ENCODE measurements around the gene CCDC141. TPM values are rescaled to one million over a fixed set of nuclear protein-coding genes. Genes with fewer than 3 reads are reported as not detected.
"Not testable (repeated sequence)": the region's sequence is repeated elsewhere in the genome, so short reads cannot be mapped to it uniquely, and the experiment has no call there.

CCDC141 gene
- total RNA-seq, 4 donors from 2014 or later = 1.7 to 7.7 (median 3.9) TPM

- H3K4me1 ChIP-seq = no peaks in the 10 kb centered on the region
- no peaks in the 10 kb centered on the region for H3K9me3 ChIP-seq
- no peak overlapping the region for H3K4me3 ChIP-seq
- no peak for TF ChIP-seq POLR2A (IDR thresholded peaks at IDR 0.05)
- TF ChIP-seq, protein P1, sequence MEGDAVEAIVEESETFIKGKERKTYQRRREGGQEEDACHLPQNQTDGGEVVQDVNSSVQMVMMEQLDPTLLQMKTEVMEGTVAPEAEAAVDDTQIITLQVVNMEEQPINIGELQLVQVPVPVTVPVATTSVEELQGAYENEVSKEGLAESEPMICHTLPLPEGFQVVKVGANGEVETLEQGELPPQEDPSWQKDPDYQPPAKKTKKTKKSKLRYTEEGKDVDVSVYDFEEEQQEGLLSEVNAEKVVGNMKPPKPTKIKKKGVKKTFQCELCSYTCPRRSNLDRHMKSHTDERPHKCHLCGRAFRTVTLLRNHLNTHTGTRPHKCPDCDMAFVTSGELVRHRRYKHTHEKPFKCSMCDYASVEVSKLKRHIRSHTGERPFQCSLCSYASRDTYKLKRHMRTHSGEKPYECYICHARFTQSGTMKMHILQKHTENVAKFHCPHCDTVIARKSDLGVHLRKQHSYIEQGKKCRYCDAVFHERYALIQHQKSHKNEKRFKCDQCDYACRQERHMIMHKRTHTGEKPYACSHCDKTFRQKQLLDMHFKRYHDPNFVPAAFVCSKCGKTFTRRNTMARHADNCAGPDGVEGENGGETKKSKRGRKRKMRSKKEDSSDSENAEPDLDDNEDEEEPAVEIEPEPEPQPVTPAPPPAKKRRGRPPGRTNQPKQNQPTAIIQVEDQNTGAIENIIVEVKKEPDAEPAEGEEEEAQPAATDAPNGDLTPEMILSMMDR (IDR thresholded peaks at IDR 0.05) = no peak
- no peak for TF ChIP-seq EP300 (IDR thresholded peaks at IDR 0.05)
- H3K27me3 ChIP-seq = no peaks in the 10 kb centered on the region
- WGBS, 2 donors = 97 to 100% methylated on average over 1 of the region's 1 CpG
- H3K27ac ChIP-seq = no peak overlapping the region
- H3K36me3 ChIP-seq = no peaks in the 10 kb centered on the region
- no peak for DNase-seq (ENCODE audit: low spot score in 2 of 2)
These were observed 19.7 kb upstream of the CCDC141 start for GRCh38 chr2:179069685-179070084.

GRCh38 chr2:179068991-179069643, 19.2 kb upstream of the CCDC141 start:
- Histone ChIP-seq H3K4me1 (no peaks in the 10 kb centered on the region), H3K4me3 (no peak overlapping the region), H3K27me3 (no peaks in the 10 kb centered on the region), H3K27ac (no peak overlapping the region), H3K9me3 (no peaks in the 10 kb centered on the region), H3K36me3 (no peaks in the 10 kb centered on the region)
- 90 to 93% methylated on average over 2 of the region's 2 CpGs for WGBS, 2 donors
- DNase-seq (ENCODE audit: low spot score in 2 of 2) = no peak
- TF ChIP-seq POLR2A (IDR thresholded peaks at IDR 0.05) (no peak), EP300 (IDR thresholded peaks at IDR 0.05) (no peak)
- TF ChIP-seq, protein P1 (IDR thresholded peaks at IDR 0.05) = no peak

DNA sequence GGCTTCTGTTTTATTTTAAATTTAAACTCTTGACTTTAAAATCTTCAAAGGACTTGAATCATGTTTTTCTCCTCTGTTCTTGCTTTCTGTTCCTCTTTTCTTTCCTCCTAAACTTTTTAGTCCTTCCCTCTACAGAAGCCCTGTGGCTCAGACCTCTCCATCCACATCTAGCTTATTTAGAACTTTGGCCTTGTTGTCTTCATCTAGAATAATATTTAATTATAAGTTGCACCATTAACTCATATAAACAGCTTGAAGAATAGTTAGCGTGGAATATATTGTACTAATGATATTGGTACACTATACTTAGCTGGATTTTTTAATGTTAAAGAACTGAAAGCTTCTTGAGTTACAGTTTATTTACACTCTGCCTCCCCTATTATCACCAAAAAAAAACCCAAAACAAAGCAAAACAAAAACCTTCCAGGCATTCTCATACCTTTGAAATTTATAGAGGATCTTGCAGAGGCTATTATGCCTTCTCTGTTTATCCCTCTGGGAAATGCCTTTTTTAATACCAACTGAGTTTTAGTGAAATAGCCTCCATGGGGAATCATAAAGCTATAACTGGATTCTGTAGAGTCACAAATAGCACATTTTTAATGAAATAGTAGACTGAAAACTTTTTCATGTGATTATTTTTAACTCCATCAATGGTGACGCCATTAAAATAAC, 9.2 kb upstream of the CCDC141 start:
- TF ChIP-seq EP300 (IDR thresholded peaks at IDR 0.05) = no peak
- no peak for TF ChIP-seq POLR2A (IDR thresholded peaks at IDR 0.05)
- TF ChIP-seq, protein P1 (IDR thresholded peaks at IDR 0.05) = no peak
- Histone ChIP-seq H3K9me3 (no peaks in the 10 kb centered on the region), H3K4me1 (peaks cover 0 to 24% (median 6%) of the 10 kb centered on the region in 4 donors), H3K27me3 (no peaks in the 10 kb centered on the region), H3K4me3 (no peak overlapping the region), H3K36me3 (no peaks in the 10 kb centered on the region), H3K27ac (peak overlapping the region in 2 of 4 donors; percentile 4 to 29)
- DNase-seq (ENCODE audit: low spot score in 2 of 2) = no peak
- WGBS, 2 donors = 80 to 81% methylated on average over 2 of the region's 2 CpGs

GRCh38 chr2:179057737-179058136, 7.8 kb upstream of the CCDC141 start:
- no peaks in the 10 kb centered on the region for H3K36me3 ChIP-seq
- 68 to 78% methylated on average over 5 of the region's 5 CpGs for WGBS, 2 donors
- H3K27me3 ChIP-seq = no peaks in the 10 kb centered on the region
- peaks cover 0 to 24% (median 6%) of the 10 kb centered on the region in 4 donors for H3K4me1 ChIP-seq
- no peak overlapping the region for H3K4me3 ChIP-seq
- TF ChIP-seq EP300 (IDR thresholded peaks at IDR 0.05) (no peak), POLR2A (IDR thresholded peaks at IDR 0.05) (no peak)
- TF ChIP-seq, protein P1 (IDR thresholded peaks at IDR 0.05) = no peak
- DNase-seq (ENCODE audit: low spot score in 2 of 2) = no peak
- no peaks in the 10 kb centered on the region for H3K9me3 ChIP-seq
- H3K27ac ChIP-seq = peak overlapping the region in 2 of 4 donors; percentile 18 to 43

GRCh38 chr2:179053568-179053967, 3.6 kb upstream of the CCDC141 start:
- not testable (repeated sequence) for H3K36me3 ChIP-seq; H3K4me3 ChIP-seq; H3K27me3 ChIP-seq; H3K27ac ChIP-seq; DNase-seq (ENCODE audit: low spot score in 2 of 2); H3K9me3 ChIP-seq
- peaks cover 0 to 42% (median 12%) of the 10 kb centered on the region in 4 donors for H3K4me1 ChIP-seq
- WGBS, 2 donors = 83 to 86% methylated on average over 3 of the region's 3 CpGs
